IMR-90 (cell line): ENCODE data around the gene NDUFS5.

Source experiments
- BHLHE40 ChIP-seq: fragments of 150-350 bp; IDR thresholded peaks from 2 replicates; pipeline ENCODE4 v1.6.1; 2016; ENCODE audit warnings: mild to moderate bottlenecking, low read depth, low read length
- CEBPB ChIP-seq: IDR thresholded peaks from 2 replicates; pipeline ENCODE4 v1.6.1; 2012; ENCODE audit warnings: low read depth, low read length, improper control_type of control experiment
- MAFK ChIP-seq: IDR thresholded peaks from 2 replicates; pipeline ENCODE4 v1.6.1; 2012; ENCODE audit warnings: low read depth, low read length, improper control_type of control experiment
- MAZ ChIP-seq: IDR thresholded peaks from 2 replicates; pipeline ENCODE4 v1.6.1; 2012; ENCODE audit warnings: low read depth, mild to moderate bottlenecking, low read length, improper control_type of control experiment, moderate library complexity, borderline replicate concordance
- MXI1 ChIP-seq: IDR thresholded peaks from 2 replicates; pipeline ENCODE4 v1.6.1; 2012; ENCODE audit warnings: low read depth, mild to moderate bottlenecking, low read length, moderate library complexity, borderline replicate concordance
- POLR2A ChIP-seq: IDR thresholded peaks from 2 replicates; pipeline ENCODE4 v1.6.1; 2012; ENCODE audit warnings: mild to moderate bottlenecking, low read depth, low read length
- RAD21 ChIP-seq: IDR thresholded peaks from 2 replicates; pipeline ENCODE4 v1.6.1; 2012; ENCODE audit warnings: low read length, improper control_type of control experiment
- RCOR1 ChIP-seq: IDR thresholded peaks from 2 replicates; pipeline ENCODE4 v1.6.1; 2012; ENCODE audit warnings: mild to moderate bottlenecking, low read length, improper control_type of control experiment; ENCODE audit not compliant: insufficient replicate concordance
- RFX5 ChIP-seq: IDR thresholded peaks from 2 replicates; pipeline ENCODE4 v1.8.0; 2012; ENCODE audit warnings: low read depth, mild to moderate bottlenecking, low read length, moderate library complexity
- SMC3 ChIP-seq: fragments of 150-350 bp; IDR thresholded peaks from 2 replicates; pipeline ENCODE4 v1.6.1; 2016; ENCODE audit warnings: low read depth, mild to moderate bottlenecking, antibody characterized with exemption, low read length, moderate library complexity
- TF ChIP-seq, protein P1 (sequence below): conservative IDR thresholded peaks from 2 replicates; pipeline ENCODE4 v1.5.1; 2012; ENCODE audit warnings: mild to moderate bottlenecking, low read depth, low read length, improper control_type of control experiment
- TF ChIP-seq, protein P2 (sequence below): fragments of 150-350 bp; IDR thresholded peaks from 2 replicates; pipeline ENCODE4 v1.6.1; 2017; ENCODE audit warnings: mild to moderate bottlenecking, antibody characterized with exemption, low read length, low read depth
- TF ChIP-seq, protein P3 (sequence below): fragments of 150-350 bp; IDR thresholded peaks from 2 replicates; pipeline ENCODE4 v1.6.1; 2016; ENCODE audit warnings: low read depth, mild to moderate bottlenecking, low read length, moderate library complexity, borderline replicate concordance

DNA sequence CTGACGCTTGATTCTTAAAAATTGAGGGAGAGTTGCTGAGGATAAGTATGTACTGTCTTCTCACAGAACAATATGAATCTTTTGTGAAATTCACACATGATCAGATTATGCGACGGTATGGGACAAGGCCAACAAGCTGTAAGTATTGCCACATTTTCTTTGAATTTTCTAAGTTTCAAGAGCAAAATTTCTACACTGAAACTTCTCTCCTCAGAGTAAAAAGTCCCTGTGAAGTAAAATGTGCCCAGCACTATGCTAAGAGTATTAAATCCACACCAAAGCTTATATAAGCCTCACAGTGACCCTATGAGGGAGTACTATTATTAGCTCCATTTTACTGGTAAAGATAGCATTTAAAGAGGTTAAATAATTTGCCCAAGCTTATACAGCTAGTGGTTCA is 22.9 kb upstream of the NDUFS5 start:
- no peak for TF ChIP-seq MXI1
- TF ChIP-seq, protein P1, sequence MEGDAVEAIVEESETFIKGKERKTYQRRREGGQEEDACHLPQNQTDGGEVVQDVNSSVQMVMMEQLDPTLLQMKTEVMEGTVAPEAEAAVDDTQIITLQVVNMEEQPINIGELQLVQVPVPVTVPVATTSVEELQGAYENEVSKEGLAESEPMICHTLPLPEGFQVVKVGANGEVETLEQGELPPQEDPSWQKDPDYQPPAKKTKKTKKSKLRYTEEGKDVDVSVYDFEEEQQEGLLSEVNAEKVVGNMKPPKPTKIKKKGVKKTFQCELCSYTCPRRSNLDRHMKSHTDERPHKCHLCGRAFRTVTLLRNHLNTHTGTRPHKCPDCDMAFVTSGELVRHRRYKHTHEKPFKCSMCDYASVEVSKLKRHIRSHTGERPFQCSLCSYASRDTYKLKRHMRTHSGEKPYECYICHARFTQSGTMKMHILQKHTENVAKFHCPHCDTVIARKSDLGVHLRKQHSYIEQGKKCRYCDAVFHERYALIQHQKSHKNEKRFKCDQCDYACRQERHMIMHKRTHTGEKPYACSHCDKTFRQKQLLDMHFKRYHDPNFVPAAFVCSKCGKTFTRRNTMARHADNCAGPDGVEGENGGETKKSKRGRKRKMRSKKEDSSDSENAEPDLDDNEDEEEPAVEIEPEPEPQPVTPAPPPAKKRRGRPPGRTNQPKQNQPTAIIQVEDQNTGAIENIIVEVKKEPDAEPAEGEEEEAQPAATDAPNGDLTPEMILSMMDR: no peak
- TF ChIP-seq, protein P2, sequence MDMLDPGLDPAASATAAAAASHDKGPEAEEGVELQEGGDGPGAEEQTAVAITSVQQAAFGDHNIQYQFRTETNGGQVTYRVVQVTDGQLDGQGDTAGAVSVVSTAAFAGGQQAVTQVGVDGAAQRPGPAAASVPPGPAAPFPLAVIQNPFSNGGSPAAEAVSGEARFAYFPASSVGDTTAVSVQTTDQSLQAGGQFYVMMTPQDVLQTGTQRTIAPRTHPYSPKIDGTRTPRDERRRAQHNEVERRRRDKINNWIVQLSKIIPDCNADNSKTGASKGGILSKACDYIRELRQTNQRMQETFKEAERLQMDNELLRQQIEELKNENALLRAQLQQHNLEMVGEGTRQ: no peak
- no peak for TF ChIP-seq POLR2A
- TF ChIP-seq CEBPB: no peak
- no peak for TF ChIP-seq SMC3
- TF ChIP-seq MAZ: no peak
- TF ChIP-seq RCOR1: no peak
- no peak for TF ChIP-seq MAFK
- TF ChIP-seq RFX5: no peak
- TF ChIP-seq, protein P3, sequence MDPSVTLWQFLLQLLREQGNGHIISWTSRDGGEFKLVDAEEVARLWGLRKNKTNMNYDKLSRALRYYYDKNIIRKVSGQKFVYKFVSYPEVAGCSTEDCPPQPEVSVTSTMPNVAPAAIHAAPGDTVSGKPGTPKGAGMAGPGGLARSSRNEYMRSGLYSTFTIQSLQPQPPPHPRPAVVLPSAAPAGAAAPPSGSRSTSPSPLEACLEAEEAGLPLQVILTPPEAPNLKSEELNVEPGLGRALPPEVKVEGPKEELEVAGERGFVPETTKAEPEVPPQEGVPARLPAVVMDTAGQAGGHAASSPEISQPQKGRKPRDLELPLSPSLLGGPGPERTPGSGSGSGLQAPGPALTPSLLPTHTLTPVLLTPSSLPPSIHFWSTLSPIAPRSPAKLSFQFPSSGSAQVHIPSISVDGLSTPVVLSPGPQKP: no peak
- TF ChIP-seq RAD21: no peak
- no peak for TF ChIP-seq BHLHE40
